ENCODE results near the gene ACSL6.

The ACSL6 gene

GRCh38 chr5:132013711-132014110, 2.3 kb upstream of the ACSL6 start:
- no peak for DNase-seq

- no peak for DNase-seq
Observed at GRCh38 chr5:132013006-132013689, 1.7 kb upstream of the ACSL6 start.

GRCh38 chr5:132012371-132013005, 1.0 kb upstream of the ACSL6 start:
- DNase-seq = no peak

- DNase-seq = no peak
Observed at GRCh38 chr5:132010989-132011621, 353 bp downstream of the ACSL6 start.

- DNase-seq = no peak
Observed at GRCh38 chr5:132010645-132010988, 841 bp downstream of the ACSL6 start.

GRCh38 chr5:132009706-132010405, 1.6 kb downstream of the ACSL6 start:
- no peak for DNase-seq

DNA sequence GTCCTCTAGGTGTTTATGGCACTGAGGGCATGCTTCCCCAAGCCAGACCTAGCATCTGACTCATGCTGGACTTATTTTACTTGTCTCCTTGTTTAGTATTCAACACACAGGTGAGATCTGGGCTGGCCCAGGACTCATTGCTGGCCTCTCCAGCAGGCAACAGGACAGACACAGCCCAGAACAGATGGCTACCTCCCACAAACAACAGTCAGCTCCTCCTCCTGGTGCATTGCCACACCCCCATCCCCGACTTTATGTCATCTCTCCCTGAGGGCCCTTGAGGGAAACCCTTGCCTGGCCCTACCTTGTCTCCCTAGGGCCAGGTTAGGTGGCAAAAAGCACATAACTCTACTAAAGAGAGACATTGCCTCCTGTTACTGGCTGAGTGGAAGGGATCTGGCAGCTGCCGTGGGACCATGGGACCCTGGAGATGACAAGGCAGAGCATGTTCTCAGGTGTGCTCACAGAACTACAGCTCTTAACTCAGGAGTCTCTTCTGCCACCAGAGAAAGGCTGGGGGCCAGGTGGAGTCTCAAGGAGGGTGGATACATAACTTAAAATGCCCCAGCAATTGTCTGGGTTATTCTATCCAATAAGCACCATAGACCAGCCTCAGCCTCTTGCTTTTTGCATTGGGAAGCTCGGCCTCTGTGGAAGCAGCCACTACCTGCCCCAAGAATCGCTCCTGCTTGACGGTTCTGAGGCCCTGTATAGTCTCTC, 2.3 kb downstream of the ACSL6 start:
- no peak for DNase-seq

- peak; percentile 11 for DNase-seq
Observed at GRCh38 chr5:132008163-132008473, 3.3 kb downstream of the ACSL6 start.

- DNase-seq = peak; percentile 59
Observed at GRCh38 chr5:132007399-132008162, 3.9 kb downstream of the ACSL6 start.

DNA sequence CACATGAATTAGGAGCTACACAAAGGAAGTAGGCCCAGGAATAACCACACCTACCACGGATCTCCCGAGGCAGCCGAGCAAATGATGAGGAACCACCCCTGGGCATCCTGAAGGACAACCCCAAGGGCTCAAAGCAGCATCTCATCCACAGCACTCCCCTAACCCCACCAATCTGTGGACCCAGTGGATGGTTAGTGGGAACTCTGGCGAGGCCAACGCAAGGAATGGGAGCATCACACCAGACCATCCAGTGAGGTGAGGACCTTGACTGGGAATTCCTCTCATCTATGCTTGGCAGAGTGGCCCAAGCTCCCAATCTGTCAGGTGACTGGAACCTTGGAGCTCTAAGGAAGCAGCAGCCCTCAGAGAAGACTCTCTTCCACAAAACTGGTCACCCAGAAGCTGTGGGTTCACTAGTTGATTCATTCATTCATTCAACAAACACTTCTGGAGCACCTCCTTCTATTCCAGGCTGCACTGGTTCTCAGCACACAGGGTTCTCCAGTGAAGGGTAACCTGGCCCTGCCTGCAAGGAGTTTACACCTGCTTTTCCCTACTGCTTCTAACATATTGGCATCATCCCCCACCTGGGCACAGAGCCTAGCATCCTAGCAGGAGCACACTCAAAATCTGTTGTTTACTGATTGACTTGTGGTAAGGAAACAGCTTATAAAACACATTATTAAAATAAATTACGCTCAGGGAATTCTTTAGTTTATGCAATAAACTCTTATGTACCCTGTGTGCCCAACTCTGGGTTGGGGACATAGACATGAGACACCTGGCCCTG, 4.9 kb downstream of the ACSL6 start:
- DNase-seq = no peak

- DNase-seq = no peak
Observed at GRCh38 chr5:132005591-132005990, 5.9 kb downstream of the ACSL6 start.

GRCh38 chr5:132003982-132004381, 7.5 kb downstream of the ACSL6 start:
- DNase-seq = no peak

- no peak for DNase-seq
Observed at GRCh38 chr5:132003170-132003744, 8.2 kb downstream of the ACSL6 start.

DNA sequence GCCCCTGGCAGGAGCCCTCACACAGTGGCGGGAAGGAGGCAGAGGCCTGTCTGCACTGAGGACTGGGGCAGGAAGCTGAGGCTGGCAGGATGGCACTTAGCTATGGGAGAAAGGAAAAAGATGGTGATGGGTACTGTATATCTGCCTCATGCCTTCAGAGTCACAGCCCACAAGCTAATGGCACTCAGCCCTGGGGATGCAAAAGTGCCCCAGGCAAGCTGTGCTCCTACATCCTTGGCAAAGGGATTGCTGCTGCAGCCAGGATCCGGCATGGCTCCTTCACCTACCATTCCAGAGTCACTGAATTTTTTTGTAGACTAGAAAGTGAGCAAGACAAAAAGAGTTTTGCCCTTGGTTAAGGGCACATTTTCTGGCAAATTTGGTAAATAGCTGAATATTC, 8.7 kb downstream of the ACSL6 start:
- no peak for DNase-seq

GRCh38 chr5:132001647-132002561, 9.6 kb downstream of the ACSL6 start:
- DNase-seq = no peak

- no peak for DNase-seq
Observed at GRCh38 chr5:132000677-132001453, 10.6 kb downstream of the ACSL6 start.

DNA sequence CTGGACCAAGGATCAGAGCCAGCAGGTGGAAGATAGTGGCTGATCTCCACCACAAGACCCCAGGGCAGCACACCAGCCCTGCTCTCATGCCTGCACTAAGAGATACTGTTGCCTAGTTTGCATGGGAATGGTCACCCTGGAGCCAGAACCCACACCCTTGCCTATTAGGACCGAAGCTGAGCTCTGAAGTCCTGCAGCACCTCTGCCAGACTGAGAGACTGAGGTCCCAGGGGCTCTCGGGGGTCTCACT, 11.3 kb downstream of the ACSL6 start:
- no peak for DNase-seq

DNA sequence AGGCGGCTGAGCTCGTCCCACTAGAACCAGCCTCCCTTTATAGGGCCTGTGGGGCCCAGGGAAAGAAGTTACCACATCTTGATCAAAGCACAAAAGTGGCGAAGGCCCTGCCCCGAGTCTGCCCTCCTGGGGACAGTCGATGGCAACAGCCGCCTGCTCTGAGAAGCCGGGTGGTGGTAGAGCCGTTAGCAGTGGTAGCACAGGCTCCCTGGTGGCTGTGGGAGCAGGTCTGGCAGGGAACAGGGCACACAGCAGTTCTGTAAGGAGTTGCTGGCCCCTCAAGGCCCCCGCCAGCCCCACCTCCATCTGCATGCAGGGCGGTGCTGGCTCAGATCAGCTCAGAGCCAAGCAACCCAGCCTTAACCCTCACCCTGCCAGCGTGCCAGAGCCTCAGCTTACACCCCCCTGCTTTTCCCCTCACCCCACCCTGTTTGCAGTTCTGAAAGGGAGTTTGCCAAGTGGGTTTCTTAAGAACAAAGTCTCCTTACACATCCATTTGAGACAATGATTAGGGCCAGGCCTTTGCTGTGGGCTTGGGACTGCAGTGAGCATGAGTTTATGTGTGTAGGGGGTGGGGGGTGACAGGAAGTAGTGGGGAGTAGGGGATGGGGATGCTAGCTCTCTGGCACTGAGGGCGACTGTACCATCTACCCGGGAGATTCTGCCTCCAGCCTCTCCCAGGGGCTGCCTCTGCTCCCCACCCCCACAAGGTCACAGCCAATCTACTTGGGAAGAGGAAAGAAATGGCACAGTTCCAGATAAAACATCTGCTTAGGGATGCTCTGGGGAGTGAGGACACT, 11.8 kb downstream of the ACSL6 start:
- no peak for DNase-seq

- DNase-seq = no peak
Observed at GRCh38 chr5:131999041-131999440, 12.4 kb downstream of the ACSL6 start.
